Activated naive CD8-positive, alpha-beta T cell treated with anti-CD3 and anti-CD28 coated beads for 36 hours (primary cell): ENCODE results near the gene MFSD12. TPM values are rescaled to one million over a fixed set of nuclear protein-coding genes. Genes with fewer than 3 reads are reported as not detected.

ENCODE experiments used
- DNase-seq: peaks from one replicate; pipeline ENCODE4 v3.0.0; 2021
- H3K27ac Mint-ChIP-seq: one replicate; pipeline ENCODE4 v1.8.0; 2022; ENCODE audit warnings: mild to moderate bottlenecking, moderate library complexity, mixed read lengths
- H3K27me3 Mint-ChIP-seq: one replicate; pipeline ENCODE4 v1.8.0; 2022; ENCODE audit warnings: mild to moderate bottlenecking, mixed read lengths
- H3K36me3 Mint-ChIP-seq: one replicate; pipeline ENCODE4 v1.8.0; 2021; ENCODE audit warnings: mild to moderate bottlenecking, mixed read lengths
- H3K4me1 Mint-ChIP-seq: one replicate; pipeline ENCODE4 v1.8.0; 2021; ENCODE audit warnings: mixed read lengths
- H3K4me3 Mint-ChIP-seq: one replicate; pipeline ENCODE4 v1.8.0; 2022; ENCODE audit warnings: mild to moderate bottlenecking, moderate library complexity, mixed read lengths
- H3K9me3 Mint-ChIP-seq: one replicate; pipeline ENCODE4 v1.8.0; 2022; ENCODE audit warnings: mixed read lengths
- total RNA-seq, 2 experiments: library from RNA; stranded (reverse); gene quantifications; one replicate each; pipeline ENCODE4 v1.2.3, GENCODE V29; 2021

The MFSD12 gene
- 10 to 100 TPM; 73.2 to 76.1 TPM for total RNA-seq

GRCh38 chr19:3557461-3558248 is at the start of gene MFSD12:
Gene MFSD12 (minus strand): TSS chr19:3557586. CDS start chr19:3557403, 183 bp downstream.
- H3K27me3 Mint-ChIP-seq = no peaks in the 10 kb centered on the region
- H3K27ac Mint-ChIP-seq = peak within 1 kb of the TSS; percentile 85
- H3K4me3 Mint-ChIP-seq = peak within 1 kb of the TSS; percentile 93
- peak; percentile 98 for DNase-seq
- peaks cover 12% of the 10 kb centered on the region for H3K36me3 Mint-ChIP-seq
- no peaks in the 10 kb centered on the region for H3K9me3 Mint-ChIP-seq
- H3K4me1 Mint-ChIP-seq = peaks cover 26% of the 10 kb centered on the region

GRCh38 chr19:3606690-3607289 is 49.4 kb upstream of the MFSD12 start, which contains the start of gene TBXA2R:
Gene TBXA2R (minus strand): TSS chr19:3606875. CDS start chr19:3600634, 6,241 bp downstream.
- H3K4me3 Mint-ChIP-seq = peak within 1 kb of the TSS; percentile 37
- H3K4me1 Mint-ChIP-seq = peaks cover 7% of the 10 kb centered on the region
- no peaks in the 10 kb centered on the region for H3K9me3 Mint-ChIP-seq
- H3K27me3 Mint-ChIP-seq = no peaks in the 10 kb centered on the region
- no peak within 1 kb of the TSS for H3K27ac Mint-ChIP-seq
- H3K36me3 Mint-ChIP-seq = peaks cover under 1% of the 10 kb centered on the region
- peak; percentile 82 for DNase-seq

GRCh38 chr19:3606174-3606689 is 48.8 kb upstream of the MFSD12 start:
- Mint-ChIP-seq H3K27me3 (no peaks in the 10 kb centered on the region), H3K9me3 (no peaks in the 10 kb centered on the region), H3K4me3 (no peak overlapping the region), H3K27ac (no peak overlapping the region), H3K4me1 (peaks cover 7% of the 10 kb centered on the region), H3K36me3 (no peaks in the 10 kb centered on the region)
- peak; percentile 52 for DNase-seq

GRCh38 chr19:3605770-3606169 is 48.4 kb upstream of the MFSD12 start:
- no peaks in the 10 kb centered on the region for H3K36me3 Mint-ChIP-seq
- H3K4me3 Mint-ChIP-seq = no peak overlapping the region
- peaks cover 7% of the 10 kb centered on the region for H3K4me1 Mint-ChIP-seq
- no peak for DNase-seq
- no peaks in the 10 kb centered on the region for H3K9me3 Mint-ChIP-seq
- H3K27ac Mint-ChIP-seq = no peak overlapping the region
- H3K27me3 Mint-ChIP-seq = no peaks in the 10 kb centered on the region

- peaks cover 7% of the 10 kb centered on the region for H3K4me1 Mint-ChIP-seq
- H3K9me3 Mint-ChIP-seq = no peaks in the 10 kb centered on the region
- no peak overlapping the region for H3K27ac Mint-ChIP-seq
- no peak overlapping the region for H3K4me3 Mint-ChIP-seq
- H3K36me3 Mint-ChIP-seq = no peaks in the 10 kb centered on the region
- H3K27me3 Mint-ChIP-seq = no peaks in the 10 kb centered on the region
- no peak for DNase-seq
These were observed 48.0 kb upstream of the MFSD12 start for GRCh38 chr19:3605361-3605760.

- H3K9me3 Mint-ChIP-seq = no peaks in the 10 kb centered on the region
- peaks cover 7% of the 10 kb centered on the region for H3K4me1 Mint-ChIP-seq
- no peaks in the 10 kb centered on the region for H3K27me3 Mint-ChIP-seq
- no peak overlapping the region for H3K27ac Mint-ChIP-seq
- peaks cover 1% of the 10 kb centered on the region for H3K36me3 Mint-ChIP-seq
- H3K4me3 Mint-ChIP-seq = no peak overlapping the region
- DNase-seq = peak; percentile 65
These were observed 47.6 kb upstream of the MFSD12 start for GRCh38 chr19:3604987-3605343.

- no peak overlapping the region for H3K4me3 Mint-ChIP-seq
- no peak overlapping the region for H3K27ac Mint-ChIP-seq
These were observed 47.0 kb upstream of the MFSD12 start for GRCh38 chr19:3604227-3604986.

GRCh38 chr19:3603121-3603811 is 45.9 kb upstream of the MFSD12 start:
- H3K4me1 Mint-ChIP-seq = peaks cover 5% of the 10 kb centered on the region
- no peak overlapping the region for H3K4me3 Mint-ChIP-seq
- H3K27ac Mint-ChIP-seq = peak overlapping the region; percentile 22
- no peak for DNase-seq
- no peaks in the 10 kb centered on the region for H3K9me3 Mint-ChIP-seq
- H3K36me3 Mint-ChIP-seq = peaks cover 1% of the 10 kb centered on the region
- H3K27me3 Mint-ChIP-seq = no peaks in the 10 kb centered on the region

More at GRCh38 chr19:3604227-3604986, 47.0 kb upstream of the MFSD12 start:
- Mint-ChIP-seq H3K4me1 (peaks cover 7% of the 10 kb centered on the region), H3K36me3 (peaks cover 1% of the 10 kb centered on the region), H3K9me3 (no peaks in the 10 kb centered on the region), H3K27me3 (no peaks in the 10 kb centered on the region)
- no peak for DNase-seq

GRCh38 chr19:3601021-3601420 is 43.6 kb upstream of the MFSD12 start:
- H3K4me3 Mint-ChIP-seq = no peak overlapping the region
- H3K9me3 Mint-ChIP-seq = no peaks in the 10 kb centered on the region
- no peak for DNase-seq
- H3K36me3 Mint-ChIP-seq = peaks cover 1% of the 10 kb centered on the region
- H3K27me3 Mint-ChIP-seq = no peaks in the 10 kb centered on the region
- H3K4me1 Mint-ChIP-seq = no peaks in the 10 kb centered on the region
- no peak overlapping the region for H3K27ac Mint-ChIP-seq

- H3K27ac Mint-ChIP-seq = no peak overlapping the region
- H3K4me3 Mint-ChIP-seq = no peak overlapping the region
- DNase-seq = no peak
- H3K27me3 Mint-ChIP-seq = no peaks in the 10 kb centered on the region
- H3K4me1 Mint-ChIP-seq = no peaks in the 10 kb centered on the region
- no peaks in the 10 kb centered on the region for H3K9me3 Mint-ChIP-seq
- H3K36me3 Mint-ChIP-seq = peaks cover 1% of the 10 kb centered on the region
These were observed 42.4 kb upstream of the MFSD12 start for GRCh38 chr19:3599776-3600187.

- DNase-seq = no peak
- Mint-ChIP-seq H3K27me3 (no peaks in the 10 kb centered on the region), H3K36me3 (peaks cover 1% of the 10 kb centered on the region), H3K27ac (no peak overlapping the region), H3K4me3 (no peak overlapping the region), H3K9me3 (no peaks in the 10 kb centered on the region), H3K4me1 (peaks cover 2% of the 10 kb centered on the region)
These were observed 38.2 kb upstream of the MFSD12 start for GRCh38 chr19:3595521-3596061.

- DNase-seq = no peak
- Mint-ChIP-seq H3K36me3 (no peaks in the 10 kb centered on the region), H3K9me3 (no peaks in the 10 kb centered on the region), H3K4me1 (peaks cover 2% of the 10 kb centered on the region), H3K4me3 (no peak overlapping the region), H3K27me3 (no peaks in the 10 kb centered on the region), H3K27ac (no peak overlapping the region)
These were observed 35.8 kb upstream of the MFSD12 start for GRCh38 chr19:3593156-3593555.

GRCh38 chr19:3591876-3592613 is 34.7 kb upstream of the MFSD12 start:
- Mint-ChIP-seq H3K9me3 (no peaks in the 10 kb centered on the region), H3K36me3 (no peaks in the 10 kb centered on the region), H3K27me3 (no peaks in the 10 kb centered on the region), H3K4me1 (peaks cover 2% of the 10 kb centered on the region), H3K27ac (no peak overlapping the region), H3K4me3 (no peak overlapping the region)
- DNase-seq = no peak
